Activated CD8-positive, alpha-beta memory T cell treated with anti-CD3 and anti-CD28 coated beads for 4 hours (primary cell): Measurements from ENCODE around the gene IMP3.
"Not testable (repeated sequence)": the region's sequence is repeated elsewhere in the genome, so short reads cannot be mapped to it uniquely, and the experiment has no call there.

Experiments used
- DNase-seq, 2 donors: peaks; one replicate each; pipeline ENCODE4 v3.0.0-alpha.2; 2020; ENCODE audit warnings: low read depth in 2 of 2

IMP3 gene

DNA sequence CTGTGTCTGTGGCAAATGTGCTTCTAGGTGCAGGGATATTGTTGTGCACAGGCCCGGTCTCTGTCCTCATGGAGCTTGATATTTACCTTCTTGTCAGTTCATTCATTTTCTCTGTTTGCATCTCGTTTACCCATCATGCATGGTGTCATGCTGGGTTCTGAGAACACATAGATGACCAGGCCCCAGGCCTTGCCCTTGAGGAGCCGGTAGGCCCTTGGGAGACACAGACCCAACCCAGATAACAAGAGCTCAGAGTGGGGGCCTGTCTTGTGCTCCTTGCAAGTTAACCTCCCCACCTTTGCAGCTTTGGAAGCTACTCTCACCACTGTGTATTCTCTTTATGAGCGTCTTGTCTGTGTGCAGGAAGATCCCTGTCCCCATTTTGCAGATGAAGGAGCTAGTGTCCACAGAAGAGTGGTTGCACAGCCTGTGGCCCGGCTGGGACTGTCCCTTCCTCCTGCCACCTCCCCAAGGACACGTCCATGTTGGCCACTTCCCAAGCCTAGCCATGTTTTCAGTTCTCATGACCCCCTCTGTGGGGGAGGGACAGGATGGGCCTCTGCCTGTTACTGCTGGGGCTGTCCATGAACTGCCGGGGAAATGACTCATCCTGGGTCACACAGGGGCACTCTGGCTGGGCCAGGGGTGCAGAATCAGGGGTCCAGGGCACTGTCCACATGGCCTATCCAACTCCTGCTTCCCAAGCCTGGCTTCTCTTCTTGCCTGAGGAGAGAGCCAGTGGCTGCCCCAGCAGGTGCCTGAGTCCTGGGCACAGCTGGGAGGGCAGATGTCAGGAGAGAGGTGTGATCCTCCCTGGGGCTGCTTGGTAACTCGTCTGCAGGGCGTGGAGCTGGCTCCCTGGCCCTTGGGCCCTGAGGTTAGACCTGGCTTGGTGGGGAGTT, 11.1 kb upstream of the IMP3 start:
- DNase-seq: no peak

- DNase-seq: no peak
Observed at GRCh38 chr15:75649848-75650247, 9.8 kb upstream of the IMP3 start.

DNA sequence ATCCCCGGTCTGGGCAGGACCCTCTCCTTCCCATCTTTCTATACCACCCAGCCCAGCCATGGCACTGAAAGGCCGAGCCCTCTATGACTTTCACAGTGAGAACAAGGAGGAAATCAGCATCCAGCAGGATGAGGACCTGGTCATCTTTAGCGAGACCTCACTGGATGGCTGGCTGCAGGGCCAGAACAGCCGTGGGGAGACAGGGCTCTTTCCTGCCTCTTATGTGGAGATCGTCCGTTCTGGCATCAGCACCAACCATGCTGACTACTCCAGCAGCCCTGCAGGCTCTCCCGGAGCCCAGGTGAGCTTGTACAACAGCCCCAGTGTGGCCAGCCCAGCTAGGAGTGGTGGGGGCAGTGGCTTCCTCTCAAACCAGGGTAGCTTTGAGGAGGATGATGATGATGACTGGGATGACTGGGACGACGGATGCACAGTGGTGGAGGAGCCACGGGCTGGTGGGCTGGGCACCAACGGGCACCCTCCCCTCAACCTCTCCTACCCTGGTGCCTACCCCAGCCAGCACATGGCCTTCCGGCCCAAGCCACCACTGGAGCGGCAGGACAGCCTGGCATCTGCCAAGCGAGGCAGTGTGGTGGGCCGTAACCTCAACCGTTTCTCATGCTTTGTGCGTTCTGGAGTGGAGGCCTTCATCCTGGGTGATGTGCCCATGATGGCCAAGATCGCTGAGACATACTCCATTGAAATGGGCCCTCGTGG, 9.2 kb upstream of the IMP3 start:
- DNase-seq: no peak

DNA sequence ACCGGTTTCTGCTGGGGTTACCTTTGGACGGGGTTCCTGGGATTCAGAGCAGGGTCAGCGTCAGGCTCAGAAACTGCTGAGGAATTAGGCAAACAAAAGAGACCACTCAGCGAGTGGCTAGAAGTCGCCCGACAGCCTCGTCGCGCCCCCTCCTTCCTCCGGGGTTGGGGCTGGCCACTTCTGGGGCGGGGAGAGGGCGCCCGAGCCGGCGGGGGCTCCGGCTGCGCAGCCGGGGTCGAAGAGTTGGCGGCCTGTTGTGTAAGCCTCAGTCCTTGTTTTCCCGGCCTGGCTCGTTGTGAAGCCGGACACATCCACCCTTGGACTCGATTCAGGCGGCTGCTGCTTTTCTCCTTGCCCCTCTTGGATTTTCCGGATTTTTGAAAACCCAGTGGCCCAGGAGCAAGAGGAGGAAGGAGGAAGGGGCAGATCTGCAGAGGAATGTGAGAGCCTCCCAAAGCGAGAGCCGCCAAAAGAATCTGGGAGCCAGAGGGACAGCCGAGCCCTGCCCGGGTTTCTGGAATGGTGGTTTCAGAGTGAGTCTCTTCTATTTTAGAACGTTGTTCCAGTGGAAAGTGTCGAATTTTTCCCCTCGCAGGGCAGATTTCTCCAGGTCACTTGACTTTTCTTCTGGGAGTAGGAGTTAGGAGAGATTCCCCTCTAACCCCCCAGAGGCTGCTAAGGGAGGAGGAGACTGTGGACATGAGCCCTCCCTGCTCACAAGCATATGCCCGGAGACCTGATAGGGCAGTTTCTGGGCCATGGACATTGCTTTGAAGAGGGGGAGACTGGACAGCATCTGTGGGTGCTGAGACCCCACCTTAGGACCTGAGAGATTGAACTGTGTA, 8.4 kb upstream of the IMP3 start:
- no peak for DNase-seq

- DNase-seq: peak in 1 of 2 donors; percentile 24
Observed at GRCh38 chr15:75647370-75648155, 7.5 kb upstream of the IMP3 start, which contains the start of gene SNX33. TSS of gene SNX33 (plus strand) at chr15:75647912. CDS start at chr15:75649103, 1,191 bp downstream.

- no peak for DNase-seq
Observed at GRCh38 chr15:75646944-75647364, 6.9 kb upstream of the IMP3 start.

DNA sequence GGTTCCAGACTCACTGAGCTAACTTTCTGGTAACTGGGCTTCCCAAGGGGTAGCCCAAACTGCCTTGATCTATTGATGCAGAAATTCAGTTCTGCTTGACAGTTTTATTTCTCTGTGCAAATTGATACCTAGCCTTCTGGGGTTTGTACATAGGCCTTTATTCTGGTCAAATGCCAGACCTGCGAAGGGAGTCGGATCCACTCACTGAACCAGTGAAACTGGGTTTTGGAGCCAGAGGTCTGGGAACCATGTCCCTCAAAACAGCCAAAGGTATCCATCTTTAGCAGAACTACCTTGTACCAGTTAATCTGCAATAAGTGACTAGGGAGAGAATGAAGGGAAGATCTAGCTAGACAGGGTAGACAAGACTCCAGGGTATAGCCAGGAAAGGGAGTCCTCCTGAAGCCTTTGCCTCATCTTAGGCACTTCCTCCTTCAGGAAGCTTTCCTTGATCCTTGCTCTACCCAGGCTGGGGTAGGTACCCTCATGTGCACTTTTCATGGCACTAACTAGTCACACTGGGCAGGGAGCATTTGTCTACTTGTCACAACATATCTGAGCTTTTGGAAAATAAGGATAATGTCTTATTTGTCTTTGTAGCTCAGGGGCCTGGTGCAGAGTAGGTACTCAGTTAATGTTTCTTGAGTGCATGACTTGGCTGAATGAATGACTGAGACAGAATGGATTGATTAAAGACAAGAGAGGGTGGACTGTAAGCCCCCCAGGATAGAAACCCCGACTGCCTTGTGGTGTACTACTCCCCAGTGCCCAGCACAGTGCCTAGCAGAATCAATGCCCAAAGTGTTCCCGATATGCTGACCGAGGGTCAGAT, 6.3 kb upstream of the IMP3 start:
- no peak for DNase-seq

GRCh38 chr15:75644376-75644775, 4.4 kb upstream of the IMP3 start:
- no peak for DNase-seq

DNA sequence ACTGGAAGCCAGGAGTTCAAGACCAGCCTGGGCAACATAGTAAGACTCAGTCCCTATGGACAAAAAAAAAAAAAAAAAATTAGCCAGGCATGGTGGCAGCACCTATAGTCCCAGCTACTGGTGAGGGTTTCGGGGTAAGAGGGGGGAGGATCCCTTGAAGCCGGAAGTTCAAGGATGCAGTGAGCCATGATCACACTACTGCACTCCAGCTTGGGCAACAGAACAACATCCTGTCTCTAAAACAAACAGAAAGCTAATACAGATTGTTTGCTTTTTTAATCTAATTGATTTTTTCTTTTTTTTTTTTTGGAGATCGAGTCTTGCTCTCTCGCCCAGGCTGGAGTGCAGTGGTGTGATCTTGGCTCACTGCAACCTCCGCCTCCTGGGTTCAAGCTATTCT, 1.6 kb upstream of the IMP3 start:
- no peak for DNase-seq

GRCh38 chr15:75641179-75641503, 1.1 kb upstream of the IMP3 start:
- no peak for DNase-seq

DNA sequence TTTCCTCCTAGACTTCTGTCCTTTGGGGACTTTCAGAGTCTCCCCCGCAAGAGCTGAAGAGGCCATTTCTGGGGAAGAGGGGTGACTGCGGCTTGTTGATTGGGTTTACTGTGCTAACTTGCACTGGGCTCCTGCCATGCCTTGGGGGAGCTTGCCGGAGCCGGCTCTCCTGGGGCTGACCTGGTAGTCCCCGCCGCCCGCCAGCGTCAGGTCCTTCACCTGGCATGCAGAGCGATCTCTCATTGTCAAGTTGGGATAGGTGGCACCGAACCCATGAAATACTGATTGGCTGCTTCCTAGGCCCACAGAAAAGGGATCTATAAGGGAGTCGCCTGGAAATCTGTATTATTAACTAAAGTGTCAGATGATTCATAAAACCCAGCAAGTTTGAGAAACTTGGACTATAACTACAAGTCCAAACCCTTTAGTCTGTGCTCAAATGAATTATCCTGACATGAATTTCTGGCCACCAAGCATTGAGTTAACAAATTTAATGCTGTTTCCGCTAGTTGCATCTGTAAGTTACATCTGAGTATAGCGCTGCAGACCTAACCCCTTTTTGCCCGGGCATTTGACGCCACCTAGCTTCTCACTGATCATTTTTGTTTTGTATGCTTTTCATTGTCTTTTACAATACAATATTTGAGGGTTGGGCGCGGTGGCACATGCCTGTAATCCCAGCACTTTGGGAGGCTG, 607 bp upstream of the IMP3 start:
- DNase-seq: no peak

DNA sequence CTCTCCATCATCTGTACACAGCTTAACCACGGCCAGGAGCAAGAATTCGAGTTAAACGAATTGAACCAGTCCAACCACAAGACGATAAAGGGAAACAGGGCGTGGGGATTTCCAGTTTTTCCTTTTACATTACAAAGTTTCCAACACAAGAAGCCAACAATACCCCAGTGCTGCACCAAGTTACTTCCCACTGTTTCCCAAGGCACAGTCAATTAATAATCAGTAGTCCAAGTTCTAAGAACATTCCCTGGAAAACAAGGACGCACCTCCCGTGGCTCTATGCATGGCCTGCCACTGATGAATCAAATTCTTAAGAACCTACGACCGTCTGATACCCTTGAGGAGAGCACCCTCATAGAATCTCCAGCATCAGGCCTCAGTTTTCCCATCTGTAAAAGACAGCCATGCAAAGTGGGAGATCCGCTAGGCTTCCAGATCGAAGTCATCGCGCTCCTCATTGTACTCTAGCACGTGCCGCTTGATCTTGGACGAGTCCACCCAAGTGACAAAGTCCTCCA, 774 bp downstream of the IMP3 start:
- DNase-seq: no peak

DNA sequence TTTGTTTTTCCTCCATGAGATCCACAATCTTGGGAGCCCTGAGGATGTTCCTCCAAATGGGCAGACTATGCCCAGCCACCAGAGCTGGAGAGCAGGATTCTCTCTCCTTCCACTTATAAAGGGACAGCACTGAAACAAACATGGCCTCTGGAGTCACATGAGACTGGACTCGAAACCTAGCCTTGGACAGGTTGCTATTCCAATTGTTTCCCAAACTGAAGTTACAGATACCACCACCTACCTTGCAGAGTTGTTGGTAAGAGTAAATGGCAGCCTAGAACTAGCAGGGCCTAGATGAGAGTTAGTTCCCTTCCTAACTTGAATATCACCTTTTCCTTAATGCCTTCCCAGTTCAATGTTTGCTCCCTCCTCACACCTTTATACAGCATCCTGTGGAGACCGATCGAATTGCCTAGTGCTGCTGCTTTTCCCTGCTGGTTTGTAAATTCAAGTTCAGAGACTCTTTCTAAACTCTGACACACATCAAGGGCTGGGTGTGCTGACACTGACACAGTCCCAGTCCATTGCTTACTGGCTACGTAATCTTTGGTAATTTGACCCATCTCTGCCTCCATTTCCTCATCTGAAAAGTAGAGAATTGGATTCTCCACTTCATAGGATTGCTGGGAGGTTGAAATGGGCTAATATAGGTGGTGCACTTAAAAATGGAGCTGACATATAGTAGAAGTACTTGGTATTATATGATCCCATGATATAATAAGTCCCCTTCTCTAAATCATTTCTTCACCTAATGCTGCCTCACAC, 2.6 kb downstream of the IMP3 start:
- DNase-seq: no peak

DNA sequence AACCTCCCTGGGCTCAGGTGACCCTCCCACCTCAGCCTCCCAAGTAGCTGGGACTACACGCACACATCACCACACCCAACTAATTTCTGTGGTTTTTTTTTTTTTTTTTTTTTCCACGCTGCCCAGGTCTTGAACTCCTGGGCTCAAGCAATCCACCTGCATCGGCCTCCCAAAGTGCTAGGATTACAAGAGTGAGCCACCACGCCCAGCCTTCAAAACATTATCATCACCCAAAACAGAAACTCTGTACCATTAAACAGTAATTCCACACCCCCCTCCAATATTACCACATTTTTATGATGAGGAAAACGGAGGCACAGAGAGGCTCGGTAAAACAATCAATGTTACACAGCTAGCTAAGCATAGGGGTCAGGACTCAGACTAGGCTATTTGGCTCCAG, 4.0 kb downstream of the IMP3 start:
- DNase-seq: no peak

DNA sequence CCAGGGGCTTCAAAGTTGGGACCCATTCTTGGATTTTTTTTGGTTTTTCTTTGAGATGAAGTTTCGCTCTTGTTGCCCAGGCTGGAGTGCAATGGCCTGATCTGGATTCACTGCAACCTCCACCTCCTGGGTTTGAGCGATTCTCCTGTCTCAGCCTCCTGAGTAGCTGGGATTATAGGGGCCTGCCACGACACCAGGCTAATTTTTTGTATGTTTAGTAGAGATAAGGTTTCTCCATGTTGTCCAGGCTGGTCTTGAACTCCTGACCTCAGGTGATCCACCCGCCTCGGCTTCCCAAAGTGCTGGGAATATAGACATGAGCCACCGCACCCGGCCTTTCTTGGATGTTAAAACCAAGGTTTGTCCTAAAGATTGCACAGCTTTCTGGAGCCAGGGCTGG, 6.1 kb downstream of the IMP3 start:
- DNase-seq: not testable (repeated sequence)

- no peak for DNase-seq
Observed at GRCh38 chr15:75631935-75632334, 8.1 kb downstream of the IMP3 start.

DNA sequence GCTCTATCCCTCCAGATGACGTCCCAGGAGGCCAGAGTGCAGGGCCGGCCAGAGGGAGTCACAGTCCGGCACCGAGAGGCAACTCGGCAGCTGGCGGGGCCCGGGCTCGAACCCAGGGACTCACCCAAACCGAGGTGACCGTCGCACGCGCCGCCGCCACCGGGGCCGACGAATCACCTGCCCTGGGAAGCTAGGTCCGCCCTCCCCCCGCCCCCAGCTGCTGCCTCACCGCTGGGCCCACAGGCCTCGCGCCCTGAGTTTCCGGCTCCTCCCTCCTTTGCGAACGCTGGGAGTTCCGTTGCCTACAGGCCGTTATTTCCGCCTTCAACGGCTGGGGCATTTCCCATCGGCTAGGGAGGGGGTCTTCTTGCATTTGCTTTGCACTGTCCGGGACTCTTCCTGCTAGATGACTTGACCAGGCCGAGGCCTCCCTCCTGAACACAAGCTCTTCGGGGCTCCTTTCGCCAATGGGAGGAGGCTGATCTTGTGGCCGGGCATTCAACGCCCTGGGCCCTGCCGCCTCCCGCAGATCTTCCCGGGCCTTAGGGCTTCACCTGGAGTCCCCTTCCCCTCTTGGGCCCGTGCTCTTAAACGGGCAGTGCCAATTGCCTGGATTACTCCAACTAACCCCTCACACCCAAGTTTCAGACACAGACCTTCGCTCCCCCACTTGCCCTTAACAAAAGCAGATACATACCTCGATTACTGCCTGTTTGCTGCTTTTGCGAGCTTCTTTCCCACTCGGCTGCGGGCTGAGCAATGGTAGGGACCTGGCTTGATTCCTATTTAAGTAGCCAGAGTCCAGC, 14.3 kb downstream of the IMP3 start, which contains the start of gene SNUPN:
Gene SNUPN (minus strand): TSS at position 184 of the 806 bp plus-strand sequence. CDS start 4,674 bp downstream, outside the sequence.
- DNase-seq: peak; percentile 83 to 88

GRCh38 chr15:75622505-75622904, 17.5 kb downstream of the IMP3 start:
- DNase-seq: no peak
